ENCODE data around the gene DOCK4.

GRCh38 chr7:111919631-111920179, 286.5 kb downstream of the DOCK4 start:
- TF ChIP-seq MAX (IDR thresholded peaks at IDR 0.05) (no peak), NFIC (IDR thresholded peaks at IDR 0.05) (no peak)
